Measurements from ENCODE around the gene CHI3L1.

GRCh38 chr1:203139976-203140475, 46.5 kb downstream of the CHI3L1 start:
- TF ChIP-seq CTCF (conservative IDR thresholded peaks at IDR 0.05; ENCODE audit: low read depth, low read length), result no peak
- no peak for TF ChIP-seq EZH2 (IDR thresholded peaks at IDR 0.05; ENCODE audit: borderline replicate concordance, low read depth, low read length, poor library complexity, severe bottlenecking)
